Naive B cell (primary cell): ENCODE measurements around the gene CACNA1C. TPM values are rescaled to one million over a fixed set of nuclear protein-coding genes. Genes with fewer than 3 reads are reported as not detected.
A peak's percentile ranks its signal among the peaks of the same experiment; 100 is the strongest.
"Not testable (repeated sequence)": the region's sequence is repeated elsewhere in the genome, so short reads cannot be mapped to it uniquely, and the experiment has no call there.

Experiments
- ATAC-seq, 2 donors: fragments of 150-1000 bp; cut with Tn5 transposase; 2 replicates each; pipeline ENCODE4 v1.10.0; 2021; ENCODE audit warnings: low read depth in 2 of 2, mild to moderate bottlenecking in 2 of 2, moderate library complexity in 2 of 2
- DNase-seq: peaks from one replicate; pipeline ENCODE4 v3.0.0; 2022
- H3K27ac Mint-ChIP-seq, 6 donors: one replicate each; pipeline ENCODE4 v1.8.0; 2020 to 2022; ENCODE audit warnings: mild to moderate bottlenecking in 6 of 6, mixed read lengths in 6 of 6, moderate library complexity in 5 of 6, inconsistent platforms in 2 of 6
- H3K27me3 Mint-ChIP-seq, 3 donors: one replicate each; pipeline ENCODE4 v1.8.0; 2021 to 2022; ENCODE audit warnings: mixed read lengths in 3 of 3, mild to moderate bottlenecking in 1 of 3
- H3K36me3 Mint-ChIP-seq, 2 donors: one replicate each; pipeline ENCODE4 v1.8.0; 2020 to 2022; ENCODE audit warnings: mixed read lengths in 2 of 2, inconsistent platforms in 1 of 2, mild to moderate bottlenecking in 1 of 2
- H3K4me1 Mint-ChIP-seq, 3 donors: one replicate each; pipeline ENCODE4 v1.8.0; 2020 to 2022; ENCODE audit warnings: mixed read lengths in 3 of 3, inconsistent platforms in 1 of 3, mild to moderate bottlenecking in 1 of 3, moderate library complexity in 1 of 3
- H3K4me3 Mint-ChIP-seq, 8 donors: one replicate each; pipeline ENCODE4 v1.8.0; 2020 to 2022; ENCODE audit warnings: mild to moderate bottlenecking in 8 of 8, mixed read lengths in 8 of 8, moderate library complexity in 8 of 8, inconsistent platforms in 2 of 8
- H3K9me3 Mint-ChIP-seq, 7 donors: one replicate each; pipeline ENCODE4 v1.8.0; 2020 to 2022; ENCODE audit warnings: mixed read lengths in 7 of 7, mild to moderate bottlenecking in 5 of 7, inconsistent platforms in 2 of 7, moderate library complexity in 1 of 7
- polyA plus RNA-seq, 6 donors: library from polyadenylated mRNA; unstranded; fragments of 300-500 nt; fragmentation: Illumina TruSeq; gene quantifications; one replicate each; pipeline ENCODE4 v1.2.3, GENCODE V29; 2021; ENCODE audit warnings: low read depth in 6 of 6

CACNA1C gene
- polyA plus RNA-seq, 6 donors from 2014 or later: 0.03 to 0.09 (median 0.06) TPM; not detected in 1

GRCh38 chr12:2487278-2487677 lies 434.5 kb downstream of the CACNA1C start:
- Mint-ChIP-seq H3K36me3 (no peaks in the 10 kb centered on the region), H3K4me1 (no peaks in the 10 kb centered on the region), H3K4me3 (no peak overlapping the region), H3K27me3 (peaks cover 0 to 15% (median 0%) of the 10 kb centered on the region in 3 donors), H3K27ac (no peak overlapping the region), H3K9me3 (no peaks in the 10 kb centered on the region)
- DNase-seq (no peak), ATAC-seq (no peak)

- Mint-ChIP-seq H3K4me1 (no peaks in the 10 kb centered on the region), H3K27ac (no peak overlapping the region), H3K27me3 (peaks cover 0 to 19% (median 3%) of the 10 kb centered on the region in 3 donors), H3K36me3 (no peaks in the 10 kb centered on the region), H3K4me3 (no peak overlapping the region), H3K9me3 (no peaks in the 10 kb centered on the region)
- DNase-seq (no peak), ATAC-seq (no peak)
Measured at GRCh38 chr12:2488131-2488530, 435.3 kb downstream of the CACNA1C start.

GRCh38 chr12:2488596-2488995 lies 435.8 kb downstream of the CACNA1C start:
- H3K4me1 Mint-ChIP-seq: no peaks in the 10 kb centered on the region
- H3K27me3 Mint-ChIP-seq: peaks cover 0 to 23% (median 8%) of the 10 kb centered on the region in 3 donors
- ATAC-seq (no peak), DNase-seq (no peak)
- H3K36me3 Mint-ChIP-seq: no peaks in the 10 kb centered on the region
- no peak overlapping the region for H3K27ac Mint-ChIP-seq
- H3K4me3 Mint-ChIP-seq: no peak overlapping the region
- H3K9me3 Mint-ChIP-seq: no peaks in the 10 kb centered on the region

GRCh38 chr12:2489275-2489674 lies 436.5 kb downstream of the CACNA1C start:
- peaks cover 0 to 23% (median 8%) of the 10 kb centered on the region in 3 donors for H3K27me3 Mint-ChIP-seq
- H3K4me3 Mint-ChIP-seq: no peak overlapping the region
- H3K9me3 Mint-ChIP-seq: no peaks in the 10 kb centered on the region
- H3K27ac Mint-ChIP-seq: peak overlapping the region in 1 of 6 donors; percentile 32
- no peak for ATAC-seq
- H3K36me3 Mint-ChIP-seq: no peaks in the 10 kb centered on the region
- no peaks in the 10 kb centered on the region for H3K4me1 Mint-ChIP-seq
- no peak for DNase-seq

GRCh38 chr12:2490831-2491230 lies 438.0 kb downstream of the CACNA1C start:
- peaks cover 2 to 30% (median 8%) of the 10 kb centered on the region in 3 donors for H3K27me3 Mint-ChIP-seq
- DNase-seq (no peak), ATAC-seq (no peak)
- no peak overlapping the region for H3K4me3 Mint-ChIP-seq
- H3K9me3 Mint-ChIP-seq: no peaks in the 10 kb centered on the region
- H3K27ac Mint-ChIP-seq: no peak overlapping the region
- H3K36me3 Mint-ChIP-seq: no peaks in the 10 kb centered on the region
- no peaks in the 10 kb centered on the region for H3K4me1 Mint-ChIP-seq

- not testable (repeated sequence) for H3K9me3 Mint-ChIP-seq, ATAC-seq, H3K27ac Mint-ChIP-seq, H3K36me3 Mint-ChIP-seq, DNase-seq, H3K4me3 Mint-ChIP-seq, H3K4me1 Mint-ChIP-seq
- peaks cover 4 to 34% (median 8%) of the 10 kb centered on the region in 3 donors for H3K27me3 Mint-ChIP-seq
Measured at GRCh38 chr12:2491349-2491748, 438.6 kb downstream of the CACNA1C start.

- no peaks in the 10 kb centered on the region for H3K36me3 Mint-ChIP-seq
- no peaks in the 10 kb centered on the region for H3K9me3 Mint-ChIP-seq
- no peaks in the 10 kb centered on the region for H3K4me1 Mint-ChIP-seq
- H3K27ac Mint-ChIP-seq: no peak overlapping the region
- DNase-seq: no peak
- ATAC-seq: no peak
- no peak overlapping the region for H3K4me3 Mint-ChIP-seq
- H3K27me3 Mint-ChIP-seq: peaks cover 4 to 26% (median 8%) of the 10 kb centered on the region in 3 donors
Measured at GRCh38 chr12:2492236-2492635, 439.4 kb downstream of the CACNA1C start.

GRCh38 chr12:2493086-2493485 lies 440.3 kb downstream of the CACNA1C start:
- H3K4me3 Mint-ChIP-seq: no peak overlapping the region

GRCh38 chr12:2494486-2495192 lies 441.9 kb downstream of the CACNA1C start:
- Mint-ChIP-seq H3K27ac (no peak overlapping the region), H3K36me3 (no peaks in the 10 kb centered on the region), H3K4me3 (no peak overlapping the region), H3K4me1 (no peaks in the 10 kb centered on the region), H3K27me3 (peaks cover 8 to 18% (median 8%) of the 10 kb centered on the region in 3 donors), H3K9me3 (no peaks in the 10 kb centered on the region)
- ATAC-seq (no peak), DNase-seq (no peak)

More at GRCh38 chr12:2493086-2493485, 440.3 kb downstream of the CACNA1C start:
- Mint-ChIP-seq H3K27ac (no peak overlapping the region), H3K9me3 (no peaks in the 10 kb centered on the region), H3K4me1 (no peaks in the 10 kb centered on the region), H3K36me3 (no peaks in the 10 kb centered on the region), H3K27me3 (peaks cover 7 to 22% (median 8%) of the 10 kb centered on the region in 3 donors)
- DNase-seq: no peak
- ATAC-seq: no peak

- no peak for DNase-seq
- H3K4me3 Mint-ChIP-seq: no peak overlapping the region
- no peaks in the 10 kb centered on the region for H3K36me3 Mint-ChIP-seq
- H3K4me1 Mint-ChIP-seq: peaks cover 0 to 5% (median 5%) of the 10 kb centered on the region in 3 donors
- H3K27me3 Mint-ChIP-seq: peaks cover 8 to 27% (median 15%) of the 10 kb centered on the region in 3 donors
- no peak overlapping the region for H3K27ac Mint-ChIP-seq
- ATAC-seq: no peak
- H3K9me3 Mint-ChIP-seq: no peaks in the 10 kb centered on the region
Measured at GRCh38 chr12:2495417-2496112, 442.8 kb downstream of the CACNA1C start.

GRCh38 chr12:2498964-2499500 lies 446.2 kb downstream of the CACNA1C start:
- no peak overlapping the region for H3K4me3 Mint-ChIP-seq
- ATAC-seq (no peak), DNase-seq (no peak)
- peaks cover 8 to 31% (median 10%) of the 10 kb centered on the region in 3 donors for H3K27me3 Mint-ChIP-seq
- no peaks in the 10 kb centered on the region for H3K9me3 Mint-ChIP-seq
- H3K27ac Mint-ChIP-seq: no peak overlapping the region
- H3K4me1 Mint-ChIP-seq: peaks cover 2 to 11% (median 11%) of the 10 kb centered on the region in 3 donors
- peaks cover 0 to 5% of the 10 kb centered on the region in 2 donors for H3K36me3 Mint-ChIP-seq

GRCh38 chr12:2501464-2502191 lies 448.8 kb downstream of the CACNA1C start:
- H3K27ac Mint-ChIP-seq: peak overlapping the region in 1 of 6 donors; percentile 31

GRCh38 chr12:2503036-2503435 lies 450.2 kb downstream of the CACNA1C start:
- Mint-ChIP-seq H3K9me3 (no peaks in the 10 kb centered on the region), H3K27ac (no peak overlapping the region), H3K4me3 (no peak overlapping the region), H3K27me3 (peaks cover 2 to 20% (median 10%) of the 10 kb centered on the region in 3 donors), H3K36me3 (peaks cover 0 to 5% of the 10 kb centered on the region in 2 donors), H3K4me1 (peaks cover 2 to 11% (median 11%) of the 10 kb centered on the region in 3 donors)
- ATAC-seq: no peak
- no peak for DNase-seq

More at GRCh38 chr12:2501464-2502191, 448.8 kb downstream of the CACNA1C start:
- ATAC-seq (no peak), DNase-seq (no peak)
- Mint-ChIP-seq H3K4me3 (no peak overlapping the region), H3K27me3 (peaks cover 4 to 20% (median 10%) of the 10 kb centered on the region in 3 donors), H3K36me3 (peaks cover 0 to 5% of the 10 kb centered on the region in 2 donors), H3K4me1 (peaks cover 2 to 11% (median 11%) of the 10 kb centered on the region in 3 donors), H3K9me3 (no peaks in the 10 kb centered on the region)
